ENCODE results near the gene CHRNE. TPM values are rescaled to one million over a fixed set of nuclear protein-coding genes. Genes with fewer than 3 reads are reported as not detected.

CHRNE gene
- total and polyA plus RNA-seq, 2 of the 4 experiments (the other 2 are of a cell fraction): under 0.01 to 0.21 TPM

GRCh38 chr17:4901648-4902344, 1.1 kb downstream of the CHRNE start:
- Histone ChIP-seq H3K27ac (ENCODE audit: insufficient read depth, low read length) (no peak overlapping the region), H3K4me2 (ENCODE audit: low read depth, low read length) (no peak overlapping the region), H2BK5ac (ENCODE audit: low read depth, low read length, poor library complexity, severe bottlenecking) (no peak overlapping the region), H2AFZ (replicated peaks; ENCODE audit: low read length, poor library complexity) (peak overlapping the region; percentile 10), H2AK5ac (ENCODE audit: low read depth, low read length) (no peak overlapping the region), H2BK120ac (ENCODE audit: low read depth, low read length) (no peak overlapping the region), H3K4me3 (ENCODE audit: insufficient read depth, low read depth, low read length) (no peak overlapping the region), H4K91ac (ENCODE audit: insufficient read depth, low read depth, low read length) (no peak overlapping the region), H3K18ac (ENCODE audit: low read depth, low read length) (no peak overlapping the region), H3K79me1 (ENCODE audit: low read depth in 1 of 2, low read length in 2 of 2) (no peaks in the 10 kb centered on the region), H3K9ac (ENCODE audit: low read depth, low read length) (no peak overlapping the region), H4K20me1 (ENCODE audit: insufficient read depth, low read length) (no peaks in the 10 kb centered on the region; the same call in 1 of the 2 replicates), H3K27me3 (ENCODE audit: control insufficient read depth, insufficient read depth, low read length) (peaks cover 2% of the 10 kb centered on the region; the same call in 1 of the 2 replicates), H3K56ac (ENCODE audit: extremely low read depth, insufficient read depth, low read length) (no peak overlapping the region), H3K4me1 (ENCODE audit: control insufficient read depth, insufficient read depth, low read length) (no peaks in the 10 kb centered on the region), H4K5ac (ENCODE audit: low read depth, low read length) (no peak overlapping the region), H4K8ac (ENCODE audit: low read depth in 2 of 2, low read length in 2 of 2) (no peak overlapping the region), H3K9me3 (ENCODE audit: control insufficient read depth, insufficient read depth, low read length) (no peaks in the 10 kb centered on the region; the same call in 1 of the 2 replicates), H2BK20ac (ENCODE audit: low read depth, low read length) (no peak overlapping the region), H2AK9ac (replicated peaks; ENCODE audit: low read depth, low read length, poor library complexity) (no peak overlapping the region), H3K36me3 (ENCODE audit: control insufficient read depth, insufficient read depth, low read length) (peaks cover 9% of the 10 kb centered on the region), H3K4ac (ENCODE audit: low read depth, low read length) (no peak overlapping the region), H3K23ac (ENCODE audit: low read depth, low read length) (no peak overlapping the region), H3K14ac (replicated peaks; ENCODE audit: low read depth, low read length) (no peak overlapping the region), H3K9me1 (ENCODE audit: insufficient read depth, low read length) (peaks cover 4% of the 10 kb centered on the region; the same call in 1 of the 2 replicates), H2BK15ac (ENCODE audit: low read depth, low read length) (no peak overlapping the region)
- CTCF ChIA-PET: no interaction called here
- dilution Hi-C loops (cut with HindIII; ENCODE audit: low sequenced_read_pairs, unreplicated experiment) (no loop called here), in situ Hi-C loops (cut with MboI; ENCODE audit: low sequenced_read_pairs) (no loop called here), intact Hi-C loops (cut with micrococcal nuclease) (no loop called here)
- 54% methylated on average over 39 of the region's 48 CpGs; no CpG with 5 or more reads in 1 of the 2 experiments for WGBS, 2 experiments (ENCODE audit: extremely low coverage in 2 of 2, insufficient read length in 1 of 2)
- no peak for DNase-seq
- ATAC-seq (ENCODE audit: low read depth): no peak
- BruUV-seq (replicated peaks): no TSS peak
- POLR2A ChIA-PET (ENCODE audit: unreplicated experiment): no interaction called here
- no peak for TF ChIP-seq NFE2L2 (IDR thresholded peaks at IDR 0.05; ENCODE audit: low read depth, low read length)
- TF ChIP-seq, protein P1, sequence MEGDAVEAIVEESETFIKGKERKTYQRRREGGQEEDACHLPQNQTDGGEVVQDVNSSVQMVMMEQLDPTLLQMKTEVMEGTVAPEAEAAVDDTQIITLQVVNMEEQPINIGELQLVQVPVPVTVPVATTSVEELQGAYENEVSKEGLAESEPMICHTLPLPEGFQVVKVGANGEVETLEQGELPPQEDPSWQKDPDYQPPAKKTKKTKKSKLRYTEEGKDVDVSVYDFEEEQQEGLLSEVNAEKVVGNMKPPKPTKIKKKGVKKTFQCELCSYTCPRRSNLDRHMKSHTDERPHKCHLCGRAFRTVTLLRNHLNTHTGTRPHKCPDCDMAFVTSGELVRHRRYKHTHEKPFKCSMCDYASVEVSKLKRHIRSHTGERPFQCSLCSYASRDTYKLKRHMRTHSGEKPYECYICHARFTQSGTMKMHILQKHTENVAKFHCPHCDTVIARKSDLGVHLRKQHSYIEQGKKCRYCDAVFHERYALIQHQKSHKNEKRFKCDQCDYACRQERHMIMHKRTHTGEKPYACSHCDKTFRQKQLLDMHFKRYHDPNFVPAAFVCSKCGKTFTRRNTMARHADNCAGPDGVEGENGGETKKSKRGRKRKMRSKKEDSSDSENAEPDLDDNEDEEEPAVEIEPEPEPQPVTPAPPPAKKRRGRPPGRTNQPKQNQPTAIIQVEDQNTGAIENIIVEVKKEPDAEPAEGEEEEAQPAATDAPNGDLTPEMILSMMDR (conservative IDR thresholded peaks at IDR 0.05; ENCODE audit: low read depth, low read length): no peak
- no peak for TF ChIP-seq MXI1 (IDR thresholded peaks at IDR 0.05; ENCODE audit: borderline replicate concordance, low read depth, low read length)
- no peak for TF ChIP-seq RCOR1 (IDR thresholded peaks at IDR 0.05; ENCODE audit: insufficient replicate concordance, low read length)
- no peak for TF ChIP-seq USF2 (IDR thresholded peaks at IDR 0.05; ENCODE audit: low read depth, low read length)
- TF ChIP-seq SMC3 (IDR thresholded peaks at IDR 0.05; ENCODE audit: low read depth, low read length): no peak
- TF ChIP-seq FOS (IDR thresholded peaks at IDR 0.05; ENCODE audit: low read depth, low read length): no peak
- TF ChIP-seq BHLHE40 (IDR thresholded peaks at IDR 0.05; ENCODE audit: low read depth, low read length): no peak
- TF ChIP-seq, protein P2, sequence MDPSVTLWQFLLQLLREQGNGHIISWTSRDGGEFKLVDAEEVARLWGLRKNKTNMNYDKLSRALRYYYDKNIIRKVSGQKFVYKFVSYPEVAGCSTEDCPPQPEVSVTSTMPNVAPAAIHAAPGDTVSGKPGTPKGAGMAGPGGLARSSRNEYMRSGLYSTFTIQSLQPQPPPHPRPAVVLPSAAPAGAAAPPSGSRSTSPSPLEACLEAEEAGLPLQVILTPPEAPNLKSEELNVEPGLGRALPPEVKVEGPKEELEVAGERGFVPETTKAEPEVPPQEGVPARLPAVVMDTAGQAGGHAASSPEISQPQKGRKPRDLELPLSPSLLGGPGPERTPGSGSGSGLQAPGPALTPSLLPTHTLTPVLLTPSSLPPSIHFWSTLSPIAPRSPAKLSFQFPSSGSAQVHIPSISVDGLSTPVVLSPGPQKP (IDR thresholded peaks at IDR 0.05; ENCODE audit: borderline replicate concordance, low read depth, low read length): no peak
